ENCODE data around the gene PTPRA. TPM values are rescaled to one million over a fixed set of nuclear protein-coding genes. Genes with fewer than 3 reads are reported as not detected.

Gene PTPRA
- total RNA-seq, 6 experiments from 2014 or later = 15.7 to 22.1 (median 18.6) TPM

GRCh38 chr20:3080939-3081388 is 207.7 kb downstream of the PTPRA start:
- H3K36me3 ChIP-seq = no peaks in the 10 kb centered on the region
- peaks cover 0 to 24% (median 7%) of the 10 kb centered on the region in 4 donors for H3K4me1 ChIP-seq
- H3K27me3 ChIP-seq = no peaks in the 10 kb centered on the region
- H3K9me3 ChIP-seq = no peaks in the 10 kb centered on the region
- peak; percentile 89 to 96 (median 96) for DNase-seq
- no peak overlapping the region for H3K4me3 ChIP-seq
- WGBS (ENCODE audit: insufficient coverage, low coverage, low lambda C conversion rate, missing lambda C conversion rate) = 34% methylated on average over 5 of the region's 6 CpGs
- H3K27ac ChIP-seq = no peak overlapping the region
- peak; percentile 89 to 93 (median 89) for ATAC-seq
- TF ChIP-seq POLR2A (IDR thresholded peaks at IDR 0.05) (no peak), CTCF (IDR thresholded peaks at IDR 0.05) (no peak)
- intact Hi-C loops (cut with DNase I) = no loop called here

GRCh38 chr20:3081641-3082040 is 208.4 kb downstream of the PTPRA start:
- Histone ChIP-seq H3K27ac (no peak overlapping the region), H3K27me3 (no peaks in the 10 kb centered on the region), H3K9me3 (no peaks in the 10 kb centered on the region), H3K4me1 (peaks cover 0 to 24% (median 7%) of the 10 kb centered on the region in 4 donors), H3K36me3 (no peaks in the 10 kb centered on the region), H3K4me3 (no peak overlapping the region)
- DNase-seq = no peak
- TF ChIP-seq POLR2A (IDR thresholded peaks at IDR 0.05) (no peak), CTCF (IDR thresholded peaks at IDR 0.05) (no peak)
- intact Hi-C loops (cut with DNase I) = no loop called here
- WGBS (ENCODE audit: insufficient coverage, low coverage, low lambda C conversion rate, missing lambda C conversion rate) = 83% methylated on average over 3 of the region's 11 CpGs
- peak in 1 of 4 donors; percentile 2 for ATAC-seq

- H3K27me3 ChIP-seq = no peaks in the 10 kb centered on the region
Measured at GRCh38 chr20:3082306-3082951, 209.1 kb downstream of the PTPRA start.

More at GRCh38 chr20:3082306-3082951, 209.1 kb downstream of the PTPRA start:
- peak in 1 of 4 donors; percentile 6 for ATAC-seq
- peak overlapping the region in 1 of 3 donors; percentile 4 for H3K4me3 ChIP-seq
- peaks cover 0 to 24% (median 7%) of the 10 kb centered on the region in 4 donors for H3K4me1 ChIP-seq
- TF ChIP-seq POLR2A (IDR thresholded peaks at IDR 0.05) = no peak
- no peak for TF ChIP-seq CTCF (IDR thresholded peaks at IDR 0.05)
- no peaks in the 10 kb centered on the region for H3K9me3 ChIP-seq
- no peak overlapping the region for H3K27ac ChIP-seq
- intact Hi-C loops (cut with DNase I) = no loop called here
- no peaks in the 10 kb centered on the region for H3K36me3 ChIP-seq
- DNase-seq = no peak
- WGBS (ENCODE audit: insufficient coverage, low coverage, low lambda C conversion rate, missing lambda C conversion rate) = 41% methylated on average over 14 of the region's 71 CpGs

All from right lobe of liver (tissue), 6 donors.